H1 (cell line): ENCODE results near the gene CTNNBL1. TPM values are rescaled to one million over a fixed set of nuclear protein-coding genes. Genes with fewer than 3 reads are reported as not detected.

ENCODE experiments used
- ASH2L ChIP-seq: fragments of 200-600, 300-600 bp; sonication (generic); IDR thresholded peaks from one replicate; pipeline ENCODE4 v1.7.1; 2017; ENCODE audit warnings: low read length
- CHD7 ChIP-seq: fragments of 300-600 bp; sonication (generic); IDR thresholded peaks from 2 replicates; pipeline ENCODE4 v1.7.1; 2012; ENCODE audit warnings: low read length, moderate library complexity, mild to moderate bottlenecking, inconsistent platforms; ENCODE audit not compliant: insufficient replicate concordance
- E2F6 ChIP-seq: IDR thresholded peaks from 2 replicates; pipeline ENCODE4 v1.6.1; 2012; ENCODE audit warnings: inconsistent platforms
- RFX5 ChIP-seq: IDR thresholded peaks from 2 replicates; pipeline ENCODE4 v1.6.1; 2011; ENCODE audit warnings: low read depth, low read length, improper control_type of control experiment, borderline replicate concordance
- TAF1 ChIP-seq: IDR thresholded peaks from 2 replicates; pipeline ENCODE4 v1.6.1; 2011; ENCODE audit warnings: mild to moderate bottlenecking, low read depth, low read length
- TCF12 ChIP-seq: IDR thresholded peaks from 2 replicates; pipeline ENCODE4 v1.6.1; 2011; ENCODE audit warnings: low read depth, mild to moderate bottlenecking, low read length
- USF2 ChIP-seq: IDR thresholded peaks from 2 replicates; pipeline ENCODE4 v1.6.1; 2011; ENCODE audit warnings: low read length, improper control_type of control experiment
- polyA plus RNA-seq, 7 experiments: library from polyadenylated mRNA; depleted of rRNA in 3 of 7; stranded (reverse) in 5 of 7; unstranded in 2 of 7; fragments of >200 nt in 5 of 7; fragments of 200-250 nt in 2 of 7; gene quantifications; 1 replicate in 5 of 7; 2 replicates in 1 of 7; 4 replicates in 1 of 7; pipeline versions ENCODE4 v1.2.1 to v1.2.3, GENCODE V29; 2011 to 2013; ENCODE audit warnings: missing spikeins in 2 of 7, mixed read lengths in 2 of 7
- total RNA-seq: library from RNA; stranded (reverse); fragmentation: NEBNext Ultra II Directional; extraction: Animal tissue kit (Norgen Biotek cat#: 25700); gene quantifications from 2 replicates; pipeline ENCODE4 v1.2.1, GENCODE V29; 2021

The CTNNBL1 gene
- total and polyA plus RNA-seq, 2 of the 8 experiments (the other 6 are each of a cell fraction or from before 2014, with no cell fraction given), result 19.6 to 81.6 TPM

- TF ChIP-seq USF2, result no peak
- TF ChIP-seq E2F6, result no peak
- no peak for TF ChIP-seq ASH2L
- TF ChIP-seq RFX5, result no peak
- no peak for TF ChIP-seq TAF1
- TF ChIP-seq TCF12, result no peak
- TF ChIP-seq CHD7, result no peak
- TF ChIP-seq, all 59 proteins: peak for 0
These were observed 106.8 kb downstream of the CTNNBL1 start (continued) for GRCh38 chr20:37800618-37801017.
